ENCODE data around the gene PUM1. TPM values are rescaled to one million over a fixed set of nuclear protein-coding genes. Genes with fewer than 3 reads are reported as not detected.

PUM1 gene
- total and polyA plus RNA-seq, 2 of the 8 experiments (the other 6 are each of a cell fraction or from before 2014, with no cell fraction given) = 122 to 177 TPM

- DNase-seq (ENCODE audit: low read depth in 1 of 2, low spot score in 2 of 2) (no peak), FAIRE-seq (peak; percentile 7)
- ChIA-PET CTCF (ENCODE audit: partially characterized antibody) (interaction anchor here (0.6 to 3.5 kb wide), 12 partner anchors 8 to 168 kb away, joined by 3 to 20 read pairs (median 5); no protein-coding TSS in a partner anchor), POLR2A (ENCODE audit: partially characterized antibody) (interaction anchor here (0.8 to 2.3 kb wide), 8 partner anchors 8 to 71 kb away, joined by 3 to 8 read pairs (median 3); no protein-coding TSS in a partner anchor)
- H3K18ac ChIP-seq (ENCODE audit: extremely low read depth, low read length) = peak overlapping the region; percentile 43; the same call in 1 of the 2 replicates
- peak overlapping the region; percentile 16 for H3K4ac ChIP-seq (replicated peaks; ENCODE audit: insufficient read length, low read depth, low read length)
- no peaks in the 10 kb centered on the region; a peak in 1 of 7 replicates for H3K27me3 ChIP-seq (replicated peaks in 1 of 4; ENCODE audit: control insufficient read depth in 3 of 4, extremely low read depth in 1 of 4, insufficient read depth in 3 of 4, low read length in 3 of 4)
- no peak overlapping the region for H2BK120ac ChIP-seq (replicated peaks; ENCODE audit: low read depth, low read length)
- H3K36me3 ChIP-seq (ENCODE audit: control insufficient read depth in 2 of 4, insufficient read depth in 4 of 4, low read length in 3 of 4) = no peaks in the 10 kb centered on the region
- peak overlapping the region; percentile 1; the same call in 1 of the 2 replicates for H3K27ac ChIP-seq (ENCODE audit: low read depth, low read length)
- no peak overlapping the region for H3K56ac ChIP-seq (replicated peaks; ENCODE audit: insufficient read length, low read depth, low read length)
- H2AK5ac ChIP-seq (ENCODE audit: low read depth, low read length) = peak overlapping the region; percentile 88; the same call in 1 of the 2 replicates
- H3K9me3 ChIP-seq (ENCODE audit: insufficient read depth in 2 of 2, low read depth in 1 of 2, low read length in 1 of 2) = no peaks in the 10 kb centered on the region
- H2BK12ac ChIP-seq (ENCODE audit: low read depth, low read length) = peak overlapping the region; percentile 96
- no peak overlapping the region for H3K4me3 ChIP-seq (ENCODE audit: extremely low read depth in 1 of 4, insufficient read depth in 2 of 4, low read depth in 3 of 4, low read length in 4 of 4)
- H4K5ac ChIP-seq (ENCODE audit: insufficient read length, low read depth, low read length) = no peak overlapping the region
- H3K23me2 ChIP-seq (ENCODE audit: low read depth, low read length) = no peaks in the 10 kb centered on the region
- H3K4me2 ChIP-seq (ENCODE audit: insufficient read depth in 1 of 2, low read depth in 2 of 2, low read length in 2 of 2) = no peak overlapping the region; a peak in 1 of 4 replicates
- 84% methylated on average over 10 of the region's 10 CpGs; no CpG with 5 or more reads in 1 of the 2 experiments for WGBS, 2 experiments (ENCODE audit: extremely low coverage in 1 of 2, insufficient coverage in 1 of 2, insufficient read length in 1 of 2, insufficient replicate concordance in 2 of 2, low coverage in 1 of 2, low lambda C conversion rate in 2 of 2, missing lambda C conversion rate in 1 of 2)
- H3K14ac ChIP-seq (ENCODE audit: insufficient read length) = no peak overlapping the region
- H3K79me2 ChIP-seq (ENCODE audit: control insufficient read depth in 1 of 2, insufficient read depth in 2 of 2, low read length in 2 of 2) = no peaks in the 10 kb centered on the region
- peaks cover 2% of the 10 kb centered on the region; the same call in 1 of the 2 replicates for H3K79me1 ChIP-seq (ENCODE audit: low read depth, low read length)
- TF ChIP-seq CBX5 (IDR thresholded peaks at IDR 0.05; ENCODE audit: low read depth, low read length) (no peak), MAFK (IDR thresholded peaks at IDR 0.05; ENCODE audit: low read depth, low read length) (no peak), JUND (IDR thresholded peaks at IDR 0.05; ENCODE audit: low read length) (peak; percentile 47; the same call in 1 of the 2 replicates), RFX5 (IDR thresholded peaks at IDR 0.05; ENCODE audit: borderline replicate concordance, low read depth, low read length) (no peak), ZNF274 (IDR thresholded peaks at IDR 0.05; ENCODE audit: borderline replicate concordance, extremely low read depth, low read length) (no peak), CEBPB (IDR thresholded peaks at IDR 0.05; ENCODE audit: low read depth, low read length) (peak; percentile 63)
- H2AFZ ChIP-seq (ENCODE audit: low read length) = no peak overlapping the region
- peak overlapping the region; percentile 38; the same call in 1 of the 2 replicates for H2BK20ac ChIP-seq (ENCODE audit: low read length)
- H4K20me1 ChIP-seq (replicated peaks in 1 of 2; ENCODE audit: control insufficient read depth in 1 of 2, insufficient read depth in 2 of 2, low read length in 2 of 2) = peaks cover 4 to 12% of the 10 kb centered on the region in 2 experiments
- H4K8ac ChIP-seq (ENCODE audit: extremely low read depth, insufficient read depth, low read length) = no peak overlapping the region
- peak overlapping the region; percentile 13 for H4K91ac ChIP-seq (replicated peaks; ENCODE audit: insufficient read length, low read length)
- H2BK15ac ChIP-seq (ENCODE audit: low read length) = 0 out of 2 replicates have a peak overlapping the region, but pooled peaks have one; percentile 55
- no peak overlapping the region for H3K9ac ChIP-seq (replicated peaks in 1 of 4; ENCODE audit: extremely low read depth in 1 of 4, low read depth in 3 of 4, low read length in 3 of 4)
- peaks cover 9 to 29% (median 18%) of the 10 kb centered on the region in 4 experiments for H3K4me1 ChIP-seq (replicated peaks in 1 of 4; ENCODE audit: control insufficient read depth in 3 of 4, insufficient read depth in 4 of 4, low read length in 3 of 4)
- peak overlapping the region; percentile 87 for H2BK5ac ChIP-seq (ENCODE audit: low read depth, low read length)
- H3K23ac ChIP-seq (ENCODE audit: insufficient read length) = no peak overlapping the region
Measured at GRCh38 chr1:30887485-30888315, 177.8 kb downstream of the PUM1 start.

Data from H1 (cell line).